ENCODE data around the gene ZNF689. TPM values are rescaled to one million over a fixed set of nuclear protein-coding genes. Genes with fewer than 3 reads are reported as not detected.
A peak's percentile ranks its signal among the peaks of the same experiment; 100 is the strongest.

The ZNF689 gene
- total and polyA plus RNA-seq, 2 of the 13 experiments (the other 11 are each of a cell fraction or from before 2014, with no cell fraction given) = 9.7 to 19.5 TPM

- TF ChIP-seq, protein P1, sequence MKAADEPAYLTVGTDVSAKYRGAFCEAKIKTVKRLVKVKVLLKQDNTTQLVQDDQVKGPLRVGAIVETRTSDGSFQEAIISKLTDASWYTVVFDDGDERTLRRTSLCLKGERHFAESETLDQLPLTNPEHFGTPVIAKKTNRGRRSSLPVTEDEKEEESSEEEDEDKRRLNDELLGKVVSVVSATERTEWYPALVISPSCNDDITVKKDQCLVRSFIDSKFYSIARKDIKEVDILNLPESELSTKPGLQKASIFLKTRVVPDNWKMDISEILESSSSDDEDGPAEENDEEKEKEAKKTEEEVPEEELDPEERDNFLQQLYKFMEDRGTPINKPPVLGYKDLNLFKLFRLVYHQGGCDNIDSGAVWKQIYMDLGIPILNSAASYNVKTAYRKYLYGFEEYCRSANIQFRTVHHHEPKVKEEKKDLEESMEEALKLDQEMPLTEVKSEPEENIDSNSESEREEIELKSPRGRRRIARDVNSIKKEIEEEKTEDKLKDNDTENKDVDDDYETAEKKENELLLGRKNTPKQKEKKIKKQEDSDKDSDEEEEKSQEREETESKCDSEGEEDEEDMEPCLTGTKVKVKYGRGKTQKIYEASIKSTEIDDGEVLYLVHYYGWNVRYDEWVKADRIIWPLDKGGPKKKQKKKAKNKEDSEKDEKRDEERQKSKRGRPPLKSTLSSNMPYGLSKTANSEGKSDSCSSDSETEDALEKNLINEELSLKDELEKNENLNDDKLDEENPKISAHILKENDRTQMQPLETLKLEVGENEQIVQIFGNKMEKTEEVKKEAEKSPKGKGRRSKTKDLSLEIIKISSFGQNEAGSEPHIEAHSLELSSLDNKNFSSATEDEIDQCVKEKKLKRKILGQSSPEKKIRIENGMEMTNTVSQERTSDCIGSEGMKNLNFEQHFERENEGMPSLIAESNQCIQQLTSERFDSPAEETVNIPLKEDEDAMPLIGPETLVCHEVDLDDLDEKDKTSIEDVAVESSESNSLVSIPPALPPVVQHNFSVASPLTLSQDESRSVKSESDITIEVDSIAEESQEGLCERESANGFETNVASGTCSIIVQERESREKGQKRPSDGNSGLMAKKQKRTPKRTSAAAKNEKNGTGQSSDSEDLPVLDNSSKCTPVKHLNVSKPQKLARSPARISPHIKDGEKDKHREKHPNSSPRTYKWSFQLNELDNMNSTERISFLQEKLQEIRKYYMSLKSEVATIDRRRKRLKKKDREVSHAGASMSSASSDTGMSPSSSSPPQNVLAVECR (CRISPR knock-in tag; IDR thresholded peaks at IDR 0.05; ENCODE audit: borderline replicate concordance) = peak; percentile 44; the same call in 1 of the 2 replicates
- TF ChIP-seq TIGD3 (CRISPR knock-in tag; IDR thresholded peaks at IDR 0.05; ENCODE audit: borderline replicate concordance) (no peak), NFYB (CRISPR knock-in tag; IDR thresholded peaks at IDR 0.05) (no peak), ARHGAP35 (CRISPR knock-in tag; IDR thresholded peaks at IDR 0.05; ENCODE audit: borderline replicate concordance) (no peak), PHF21A (CRISPR knock-in tag; IDR thresholded peaks at IDR 0.05) (no peak), ZNF484 (CRISPR knock-in tag; IDR thresholded peaks at IDR 0.05; ENCODE audit: borderline replicate concordance, low read depth) (no peak), ZBTB43 (CRISPR knock-in tag; conservative IDR thresholded peaks at IDR 0.05) (no peak; the same call in 1 of the 2 replicates), ZNF792 (CRISPR knock-in tag; IDR thresholded peaks at IDR 0.05) (no peak), SATB2 (CRISPR knock-in tag; IDR thresholded peaks at IDR 0.05) (0 out of 2 replicates have a peak, but pooled peaks have one; percentile 40), NPAS2 (CRISPR knock-in tag; IDR thresholded peaks at IDR 0.05; ENCODE audit: borderline replicate concordance) (no peak), SP5 (CRISPR knock-in tag; IDR thresholded peaks at IDR 0.05; ENCODE audit: borderline replicate concordance, low read depth) (0 out of 2 replicates have a peak, but pooled peaks have one; percentile 9), ONECUT2 (CRISPR knock-in tag; IDR thresholded peaks at IDR 0.05) (0 out of 2 replicates have a peak, but pooled peaks have one; percentile 42)
- TF ChIP-seq, protein P2, sequence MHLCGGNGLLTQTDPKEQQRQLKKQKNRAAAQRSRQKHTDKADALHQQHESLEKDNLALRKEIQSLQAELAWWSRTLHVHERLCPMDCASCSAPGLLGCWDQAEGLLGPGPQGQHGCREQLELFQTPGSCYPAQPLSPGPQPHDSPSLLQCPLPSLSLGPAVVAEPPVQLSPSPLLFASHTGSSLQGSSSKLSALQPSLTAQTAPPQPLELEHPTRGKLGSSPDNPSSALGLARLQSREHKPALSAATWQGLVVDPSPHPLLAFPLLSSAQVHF (CRISPR knock-in tag; IDR thresholded peaks at IDR 0.05) = no peak
Observed at GRCh38 chr16:30658731-30659506, 48.7 kb upstream of the ZNF689 start (continued).

Data from HepG2 (cell line).